Renal cortical epithelial cell (primary cell): Measurements from ENCODE around the gene MAGEF1. TPM values are rescaled to one million over a fixed set of nuclear protein-coding genes. Genes with fewer than 3 reads are reported as not detected.

Source experiments
- DNase-seq: peaks from one replicate; pipeline ENCODE4 v3.0.0-alpha.2; 2011; ENCODE audit warnings: low read depth
- total RNA-seq: library from RNA; depleted of rRNA; stranded (reverse); fragments of >200 nt; gene quantifications from 2 replicates; pipeline ENCODE4 v1.2.3, GENCODE V29; 2014

Gene MAGEF1
- total RNA-seq, 1 donor from 2014 or later, result 23.4 TPM

DNA sequence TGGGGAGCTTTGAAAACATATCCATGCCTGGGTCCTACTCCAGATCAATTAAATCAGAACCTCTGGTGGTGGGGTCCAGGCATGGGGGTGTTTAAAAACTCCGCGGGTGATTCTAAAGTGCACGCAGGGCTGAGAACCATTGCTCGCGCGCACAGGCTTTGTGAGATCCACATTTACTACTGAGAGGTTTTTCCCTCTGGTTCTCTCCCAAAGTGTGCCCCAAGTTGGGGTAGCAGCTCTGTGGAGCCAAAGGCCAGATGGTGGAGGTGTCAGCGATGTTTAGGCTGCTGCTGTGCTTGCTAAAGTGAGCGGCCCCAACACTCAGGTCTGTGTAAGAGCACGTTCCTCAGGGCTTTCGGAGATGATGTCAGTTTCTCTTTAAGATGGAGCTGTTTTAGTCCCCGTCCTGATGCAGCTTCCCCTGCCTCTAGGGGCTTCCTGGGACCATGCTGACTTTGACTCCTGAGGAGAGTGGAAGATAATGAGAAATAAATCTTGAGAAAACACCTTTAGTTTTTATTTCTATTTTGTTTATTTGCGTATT lies 13.4 kb upstream of the MAGEF1 start:
- no peak for DNase-seq

DNA sequence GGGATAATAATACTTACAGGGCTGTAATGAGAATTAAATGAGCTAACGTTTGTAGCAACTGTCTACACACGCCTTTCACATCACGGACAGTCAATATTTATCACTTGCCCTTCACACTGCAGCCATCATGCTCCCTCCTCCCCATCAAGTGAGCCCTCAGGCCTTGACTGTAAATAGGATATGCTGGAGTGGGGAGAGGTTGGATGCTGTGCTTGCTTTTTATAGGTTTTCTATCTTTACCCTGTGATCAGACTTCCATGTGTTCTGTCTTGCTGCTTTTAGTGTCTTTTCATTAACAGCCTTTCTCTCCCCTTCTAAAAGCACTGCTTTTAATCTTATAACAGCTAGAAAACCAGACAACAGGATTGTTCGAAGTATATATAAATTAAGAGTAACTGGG lies 12.8 kb upstream of the MAGEF1 start:
- DNase-seq, result no peak

DNA sequence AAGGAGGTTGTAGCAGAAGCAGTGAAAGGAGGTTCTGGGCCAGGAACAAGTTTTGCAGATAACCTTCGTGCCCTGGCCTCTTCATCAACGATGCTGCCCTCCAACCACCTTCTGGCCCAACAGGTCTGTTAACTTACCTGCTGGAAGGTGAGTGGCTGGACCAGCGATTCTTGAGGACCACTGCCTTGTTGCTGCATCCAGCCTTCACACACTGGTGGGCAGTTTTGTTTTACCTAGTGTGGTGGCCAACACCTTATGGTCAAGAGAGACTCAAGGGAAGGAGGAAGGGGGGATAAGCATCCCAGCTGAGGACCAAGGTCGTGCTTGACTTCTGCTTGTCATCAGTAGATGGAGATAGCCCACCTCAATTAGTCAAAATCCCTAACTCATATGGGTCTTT lies 7.8 kb upstream of the MAGEF1 start:
- no peak for DNase-seq

DNA sequence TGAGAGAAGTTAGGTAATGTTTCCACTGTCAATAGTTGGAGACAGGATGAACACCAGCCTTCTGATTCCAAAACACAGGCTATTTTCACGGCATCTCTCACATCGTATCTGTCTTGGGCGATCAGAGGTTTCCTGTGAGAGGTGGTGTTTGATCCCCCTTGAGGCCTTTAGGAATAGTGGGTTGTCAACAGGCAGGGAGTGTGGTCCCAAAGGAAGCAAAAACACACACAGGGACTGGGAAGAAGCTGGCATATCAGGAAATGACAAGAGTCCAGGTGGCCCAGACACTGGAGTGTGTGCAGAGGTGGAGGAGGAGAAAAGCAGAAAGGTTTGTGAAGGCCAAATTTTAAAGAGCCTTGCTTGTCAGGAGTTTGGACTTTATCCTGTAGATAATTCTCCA lies 6.6 kb upstream of the MAGEF1 start:
- DNase-seq, result no peak

DNA sequence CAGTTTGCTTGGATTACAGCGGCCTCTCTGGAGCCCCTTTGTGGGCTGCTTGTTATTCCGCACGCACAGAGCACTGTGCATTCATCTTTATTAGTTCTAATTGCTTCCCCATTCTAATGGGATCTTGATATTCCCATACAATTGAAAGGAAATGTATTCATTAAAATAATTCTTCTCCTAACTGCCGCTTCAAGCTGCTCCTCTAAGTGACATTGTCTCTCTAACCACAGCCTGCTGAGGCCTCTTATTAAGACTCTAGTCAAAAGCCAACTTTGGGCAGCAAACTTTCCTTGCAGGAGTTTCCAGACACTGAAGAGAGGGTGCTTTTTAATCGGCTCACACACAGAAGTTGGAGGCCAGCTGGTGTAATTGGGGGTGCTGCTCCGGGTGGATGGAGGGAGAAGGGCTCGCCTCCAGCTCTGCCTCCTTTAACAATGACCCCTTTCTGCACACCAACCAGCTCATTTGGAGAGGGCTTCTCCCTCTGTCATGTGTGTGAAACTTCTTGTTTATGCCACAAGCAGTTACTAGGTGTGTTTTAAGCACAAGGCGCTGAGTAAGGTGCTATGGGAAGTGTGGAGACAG lies 5.6 kb upstream of the MAGEF1 start:
- DNase-seq, result no peak

DNA sequence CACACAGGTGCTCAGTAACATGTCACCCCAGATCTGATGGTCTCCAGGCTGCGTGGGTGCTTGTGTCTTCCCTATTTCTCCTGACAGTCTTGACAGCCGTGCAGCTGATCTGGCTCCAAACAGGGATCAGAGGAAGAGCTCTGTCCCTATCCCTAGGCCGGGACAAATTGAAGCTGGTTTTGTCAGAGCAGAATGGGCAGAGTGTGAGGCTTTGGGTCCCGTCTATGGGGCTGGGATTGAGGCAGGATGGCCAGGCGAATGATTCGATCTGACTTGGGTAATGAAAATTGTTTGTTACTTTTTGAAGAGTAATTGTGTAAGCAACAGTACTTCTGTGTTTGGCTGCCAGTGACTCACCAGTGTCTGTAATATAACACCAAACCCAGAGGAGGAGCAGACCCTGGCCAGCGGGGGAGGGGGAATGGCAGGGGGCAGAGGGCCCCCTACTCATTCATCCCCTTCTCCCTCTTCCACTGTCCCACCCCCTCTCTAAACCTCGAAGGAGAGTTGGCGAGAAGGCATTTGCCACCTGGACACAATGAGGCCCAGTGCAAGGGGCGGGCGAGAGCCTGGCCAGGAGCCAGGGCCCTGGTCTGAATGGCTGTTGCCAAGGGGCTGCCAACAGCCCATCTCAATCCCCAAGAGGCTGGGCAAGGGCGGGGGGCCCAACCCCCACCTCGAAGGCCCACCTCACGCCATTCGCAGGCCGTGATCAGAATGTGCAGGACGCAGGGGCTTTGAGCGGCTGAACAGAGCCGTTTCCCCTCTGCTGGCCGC lies 4.9 kb upstream of the MAGEF1 start:
- peak; percentile 50 for DNase-seq

DNA sequence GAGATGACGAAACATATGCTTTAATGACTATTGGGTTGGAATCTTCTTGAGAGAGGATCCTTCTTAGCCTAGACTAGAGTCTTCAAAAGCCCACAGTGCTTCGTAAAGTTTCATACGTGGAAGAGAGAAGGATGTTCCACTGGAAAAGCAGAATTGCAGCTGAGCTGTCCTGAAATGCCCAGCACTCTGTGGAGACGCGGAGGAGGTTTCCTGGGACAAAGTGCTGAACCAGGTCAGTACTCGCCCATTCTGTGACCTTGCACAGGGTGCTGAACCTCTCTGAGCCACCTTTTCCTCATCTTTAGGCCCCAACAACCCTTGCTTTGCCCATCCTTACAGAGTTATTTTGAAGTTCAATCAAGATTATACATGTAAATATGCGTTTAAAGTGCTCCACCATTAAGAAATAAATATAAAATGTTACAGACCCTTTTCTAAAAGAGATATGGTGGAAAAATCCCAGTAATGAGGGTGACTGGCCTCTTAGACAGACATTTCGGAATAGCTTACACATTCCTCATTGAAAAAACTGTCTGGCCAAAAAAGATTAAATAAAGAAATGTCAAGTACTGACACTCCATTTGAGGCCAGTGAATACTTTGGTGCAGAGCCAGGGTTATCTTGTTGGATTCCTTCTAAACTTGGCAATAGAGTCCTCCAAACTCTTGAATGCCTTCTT lies 4.2 kb upstream of the MAGEF1 start:
- no peak for DNase-seq

DNA sequence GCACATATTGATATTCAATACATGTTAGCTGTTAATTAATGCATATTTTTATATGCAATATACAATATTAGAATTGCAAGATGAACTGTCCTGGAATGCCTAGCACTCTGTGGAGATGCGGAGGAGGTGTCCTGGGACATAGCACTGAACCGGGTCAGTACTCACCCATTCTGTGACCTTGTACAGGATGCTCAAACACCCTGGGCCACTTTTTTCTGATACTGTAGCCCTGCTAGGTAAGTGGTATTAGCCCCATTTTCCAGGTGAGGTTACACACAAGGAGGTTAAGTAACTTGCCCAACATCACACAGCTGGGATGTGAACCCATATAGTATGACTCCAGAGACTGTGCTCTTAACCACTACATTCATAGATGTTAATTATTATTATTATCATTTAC lies 1.7 kb upstream of the MAGEF1 start:
- DNase-seq, result no peak

DNA sequence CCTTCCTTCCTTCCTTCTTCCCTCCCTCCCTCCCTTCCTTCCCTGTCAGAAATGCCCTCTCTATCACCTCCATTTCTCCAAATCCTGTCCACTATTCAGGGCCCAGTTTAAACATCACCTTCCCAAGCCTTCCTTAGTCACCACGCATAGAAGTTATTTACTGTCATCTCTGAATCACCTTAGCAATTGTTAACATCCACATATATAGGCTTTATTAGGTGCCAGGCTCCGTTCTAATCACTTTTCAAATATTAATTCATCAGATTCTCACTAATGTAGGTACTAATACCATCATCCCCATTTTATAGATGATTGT lies 1.1 kb upstream of the MAGEF1 start:
- no peak for DNase-seq

GRCh38 chr3:184712248-184713039 lies 580 bp upstream of the MAGEF1 start:
- no peak for DNase-seq

DNA sequence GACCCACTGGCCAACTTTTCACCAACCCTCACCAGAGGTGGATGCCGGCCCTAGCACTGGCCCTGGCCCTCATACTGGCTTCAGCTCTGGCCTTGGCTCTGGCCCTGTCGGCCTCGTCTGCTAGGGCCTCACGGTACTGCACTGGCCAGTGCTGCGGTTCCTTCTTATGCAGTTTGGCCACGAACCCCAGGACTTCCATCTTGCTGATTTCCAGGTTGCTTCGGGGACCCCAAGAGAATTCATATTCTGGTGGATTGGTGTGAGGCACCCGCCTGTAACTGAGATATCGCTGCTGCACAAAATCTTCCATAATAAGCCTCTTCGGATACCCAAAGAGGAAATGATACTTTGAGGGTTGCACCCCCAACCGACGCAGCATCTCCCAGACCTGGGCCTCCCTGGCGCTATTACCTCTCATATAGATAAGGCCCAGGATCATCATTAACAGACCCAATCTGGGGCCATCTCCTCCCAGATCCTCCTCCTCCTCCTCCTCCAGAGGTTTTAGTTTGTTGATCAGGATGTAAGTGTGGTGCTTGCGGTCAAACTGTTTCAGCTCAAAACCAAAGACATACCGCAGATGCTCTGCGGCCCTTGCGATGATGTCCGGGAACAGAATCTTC lies 883 bp downstream of the MAGEF1 start:
- DNase-seq, result no peak

GRCh38 chr3:184703657-184704056 lies 8.2 kb downstream of the MAGEF1 start:
- no peak for DNase-seq

DNA sequence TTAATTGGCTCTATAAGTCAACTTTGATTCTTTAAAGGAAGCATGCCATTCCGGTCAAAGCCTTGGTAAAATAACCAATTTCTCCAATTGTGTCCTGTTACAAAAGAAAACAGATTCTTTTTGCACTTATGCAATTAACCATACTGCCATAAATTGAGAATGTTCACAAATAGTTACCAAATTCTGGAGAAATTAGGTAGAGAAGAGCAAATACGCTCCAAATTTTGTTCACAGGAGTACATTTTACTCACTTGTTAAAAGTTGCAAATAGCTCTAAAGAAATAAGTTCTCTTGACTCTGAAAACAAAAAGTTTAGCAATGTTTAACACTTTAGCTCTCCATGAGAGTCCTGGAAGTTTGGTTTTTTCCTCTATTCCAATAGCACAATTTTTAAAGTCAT lies 11.1 kb downstream of the MAGEF1 start:
- no peak for DNase-seq

GRCh38 chr3:184697845-184698244 lies 14.0 kb downstream of the MAGEF1 start:
- no peak for DNase-seq

GRCh38 chr3:184696697-184697096 lies 15.2 kb downstream of the MAGEF1 start:
- DNase-seq, result no peak

GRCh38 chr3:184694716-184695115 lies 17.1 kb downstream of the MAGEF1 start:
- no peak for DNase-seq

DNA sequence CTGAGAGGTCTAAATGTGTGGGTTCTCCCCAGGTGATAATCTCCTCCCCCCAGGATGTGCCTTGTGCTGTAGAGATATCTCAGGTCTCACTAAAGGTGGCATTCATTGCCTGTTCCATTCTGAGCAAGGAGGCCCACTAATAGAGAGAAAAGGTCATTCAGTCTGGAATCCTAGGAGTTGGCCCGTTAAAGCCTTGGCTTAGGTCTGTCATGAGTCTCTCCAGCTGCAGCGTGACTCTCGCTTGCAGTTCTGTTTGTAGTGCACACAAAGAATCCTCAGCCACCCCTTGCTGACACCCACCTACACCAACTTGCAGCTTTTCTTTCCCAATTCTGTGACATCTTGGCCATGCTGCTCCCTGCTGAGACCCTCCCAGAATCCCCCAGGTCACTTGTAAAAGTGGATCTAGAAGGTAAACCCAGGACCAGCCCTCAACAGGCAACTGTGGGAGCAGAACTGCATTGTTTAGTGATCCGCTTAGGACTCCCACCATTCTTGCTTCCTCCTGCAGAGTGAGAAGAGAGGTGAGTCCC lies 17.7 kb downstream of the MAGEF1 start:
- no peak for DNase-seq

DNA sequence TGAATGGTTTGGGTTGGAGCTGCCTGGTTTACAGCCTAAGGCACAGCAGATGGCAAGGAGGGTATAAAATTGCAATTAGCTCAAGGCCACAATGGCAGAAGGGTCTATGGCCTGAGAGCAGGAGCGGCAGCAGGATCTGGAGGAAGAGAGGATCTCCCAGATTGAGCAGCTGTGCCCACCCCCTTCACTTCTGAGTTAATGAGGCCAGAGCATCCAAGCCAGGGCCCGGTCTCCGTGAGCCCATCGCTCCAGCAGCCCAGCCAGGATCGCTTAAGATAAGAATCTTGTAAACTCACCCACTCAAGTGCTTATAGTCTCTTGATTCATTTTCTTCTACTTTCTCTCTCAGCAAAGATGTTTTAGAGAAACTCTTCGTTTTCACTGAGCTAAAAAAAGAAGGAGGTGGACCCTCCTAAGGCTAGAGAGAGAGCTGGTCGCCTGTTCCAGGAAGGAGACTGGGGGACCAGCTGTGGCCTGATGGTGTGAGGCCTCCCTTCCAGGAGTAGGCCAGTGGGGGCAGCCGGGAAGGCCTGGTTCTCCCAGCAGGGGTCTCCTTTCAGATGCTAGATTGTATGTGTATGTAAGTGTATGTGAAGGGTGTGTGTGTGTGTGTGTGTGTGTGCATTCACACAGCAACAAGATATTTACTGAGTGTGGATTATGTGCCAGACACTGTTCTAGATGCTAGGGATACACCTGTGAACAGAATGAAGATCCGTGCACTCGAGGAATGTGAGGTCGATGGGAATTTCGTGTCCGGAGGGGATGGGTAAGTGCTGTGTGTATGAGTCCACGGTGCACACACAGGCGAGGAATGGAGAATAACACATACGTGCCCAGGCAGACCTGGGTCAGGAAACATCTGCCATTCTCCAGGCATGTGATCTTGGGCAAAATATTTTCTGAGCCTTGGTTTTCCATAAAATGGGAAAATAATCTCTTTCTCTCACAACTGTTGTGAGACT lies 18.6 kb downstream of the MAGEF1 start:
- no peak for DNase-seq

DNA sequence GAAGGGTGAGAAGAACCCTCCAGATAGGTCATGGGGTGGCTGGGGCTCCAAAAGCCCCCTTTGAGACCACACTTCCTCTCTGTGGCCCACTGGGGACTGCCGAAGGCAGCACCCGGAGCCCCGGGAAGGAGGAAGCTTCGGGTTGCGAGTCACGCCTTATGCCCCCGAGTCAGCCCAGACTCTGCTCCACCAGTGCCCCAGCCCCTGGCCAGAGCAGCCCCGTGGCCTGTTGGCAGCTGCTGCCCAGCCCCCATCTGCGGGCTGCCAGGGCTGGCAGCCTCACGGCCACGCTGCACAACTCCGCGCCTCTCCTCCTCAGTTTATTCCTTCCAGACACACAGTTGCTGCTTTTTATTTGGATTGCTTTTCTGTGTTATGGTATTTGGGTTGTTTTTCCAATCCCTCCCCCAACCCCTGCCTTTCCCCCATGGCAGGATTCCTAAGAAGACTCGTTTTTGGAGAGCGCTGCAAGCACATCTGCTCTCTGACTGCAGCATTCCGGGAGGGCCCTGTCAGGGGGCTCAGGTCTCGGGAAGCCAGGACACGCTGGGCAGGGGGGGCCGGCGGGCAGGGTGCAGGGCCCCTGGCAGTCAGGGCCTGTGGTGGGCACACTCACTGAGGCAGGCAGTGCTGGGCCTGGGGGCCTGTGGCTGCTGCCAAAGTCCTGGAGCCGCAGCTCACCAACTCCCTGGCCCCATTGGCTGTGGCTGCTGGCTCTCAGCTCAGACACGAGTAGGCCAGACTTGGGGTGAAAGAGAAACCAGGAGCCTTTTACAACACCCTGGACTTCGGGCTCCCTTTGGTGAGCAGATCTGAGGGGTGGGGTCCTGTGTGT lies 20.2 kb downstream of the MAGEF1 start:
- DNase-seq, result no peak
